Islet precursor cell (in vitro differentiated cells): ENCODE results near the gene SH3GL1.
"Not testable (repeated sequence)": the region's sequence is repeated elsewhere in the genome, so short reads cannot be mapped to it uniquely, and the experiment has no call there.

Experiments used
- DNase-seq: peaks from one replicate; pipeline ENCODE4 v3.0.0-alpha.2; 2018

The SH3GL1 gene

DNA sequence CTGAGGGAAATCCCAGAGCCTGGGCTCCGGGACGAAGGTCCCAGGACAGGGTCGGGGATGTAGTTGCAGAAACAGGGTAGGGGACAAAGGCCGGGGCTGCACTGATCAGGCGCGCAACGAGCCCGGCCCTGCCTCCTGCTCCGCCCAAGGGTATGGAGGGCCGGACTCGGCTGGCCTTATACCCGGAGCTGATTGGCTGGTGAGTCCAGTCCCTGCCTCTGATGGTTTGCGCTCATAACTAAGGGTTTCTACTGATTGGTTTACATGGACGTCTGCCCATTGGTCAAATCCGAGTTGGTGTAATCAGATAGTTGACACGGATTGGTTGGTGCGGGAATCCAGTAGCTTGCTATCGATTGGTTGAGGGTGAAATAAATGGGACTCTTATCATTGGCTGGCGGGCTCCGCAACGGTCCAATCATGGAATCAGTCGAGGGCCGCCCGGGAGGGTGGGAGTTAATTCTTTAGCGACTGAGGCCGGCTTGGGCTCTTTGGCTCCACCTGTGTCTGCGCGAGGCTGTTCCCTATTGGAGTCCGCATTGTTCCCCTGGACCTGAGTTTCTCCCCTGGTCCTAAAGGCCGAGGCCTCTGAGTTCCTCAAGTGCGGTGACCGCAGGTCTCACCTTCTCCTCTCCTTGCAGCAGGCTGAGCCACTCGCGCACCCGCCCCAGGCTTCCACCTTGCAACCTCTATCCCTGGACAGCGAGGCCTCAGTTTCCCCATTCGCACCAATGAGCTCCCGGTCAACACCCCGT lies 57.6 kb downstream of the SH3GL1 start:
- DNase-seq: peak; percentile 99

DNA sequence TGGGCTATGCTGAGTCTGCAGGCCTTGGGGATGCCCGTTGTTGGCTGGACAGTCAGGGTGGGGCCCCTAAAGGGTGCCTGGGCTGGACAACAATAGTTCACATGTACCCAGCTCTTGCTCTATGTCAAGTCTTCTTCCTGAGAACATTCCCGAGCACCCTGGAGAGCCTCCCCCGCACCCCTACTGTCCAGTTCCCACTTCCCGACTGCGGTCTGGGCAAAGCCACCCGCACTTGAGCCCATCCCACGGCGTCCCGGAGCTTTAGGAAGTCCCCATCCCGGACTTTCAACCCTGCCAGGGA lies 58.1 kb downstream of the SH3GL1 start:
- no peak for DNase-seq

DNA sequence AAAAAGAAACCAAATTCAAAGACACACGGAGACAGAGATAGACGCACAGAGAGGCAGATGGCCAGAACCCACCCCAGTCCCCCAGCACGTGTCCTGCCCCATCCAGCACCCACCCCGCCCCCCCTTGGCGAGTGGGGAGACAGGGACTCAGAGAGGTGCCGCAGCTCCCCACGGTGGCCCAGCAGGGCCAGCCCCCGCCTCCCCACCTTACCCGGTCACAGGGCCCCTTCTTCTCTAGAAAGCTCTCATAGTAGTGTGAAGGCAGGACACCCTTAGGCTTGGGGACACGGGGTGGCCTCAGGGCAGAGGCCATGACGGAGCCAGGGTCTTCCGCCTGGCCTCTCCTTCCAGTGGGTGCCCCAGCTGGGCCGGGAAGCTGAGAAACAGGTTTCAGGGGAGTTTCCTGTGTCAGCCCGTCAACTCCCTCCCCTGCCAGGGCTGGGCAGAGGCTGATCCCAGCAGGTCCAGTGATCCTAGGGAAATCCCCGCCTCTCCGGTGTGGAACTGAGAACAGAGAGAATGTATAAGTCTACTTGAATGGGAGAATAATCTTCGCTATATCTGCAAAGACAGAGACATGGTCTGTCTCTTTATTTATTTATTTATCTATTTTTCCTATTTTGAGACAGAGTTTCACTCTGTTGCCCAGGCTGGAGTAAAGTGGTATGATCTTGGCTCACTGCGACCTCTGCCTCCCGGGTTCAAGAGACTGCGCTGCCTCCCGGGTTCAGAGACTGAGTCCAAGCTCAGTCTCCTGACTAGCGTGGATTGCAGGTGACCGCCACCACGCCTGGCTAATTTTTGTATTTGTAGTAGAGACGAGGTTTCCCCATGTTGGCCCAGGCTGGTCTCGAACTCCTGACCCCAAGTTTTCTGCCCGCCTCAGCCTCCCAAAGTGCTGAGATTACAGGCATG lies 61.6 kb downstream of the SH3GL1 start, which contains the start of gene STAP2:
TSS of gene STAP2 (minus strand) at position 387 of the 915 bp plus-strand sequence. CDS start at position 313, 74 bp downstream.
- DNase-seq: peak; percentile 89

GRCh38 chr19:4337906-4338440 lies 62.4 kb downstream of the SH3GL1 start:
- no peak for DNase-seq

GRCh38 chr19:4334929-4335570 lies 65.3 kb downstream of the SH3GL1 start:
- DNase-seq: no peak

- DNase-seq: no peak
These were observed 70.5 kb downstream of the SH3GL1 start for GRCh38 chr19:4329858-4330257.

DNA sequence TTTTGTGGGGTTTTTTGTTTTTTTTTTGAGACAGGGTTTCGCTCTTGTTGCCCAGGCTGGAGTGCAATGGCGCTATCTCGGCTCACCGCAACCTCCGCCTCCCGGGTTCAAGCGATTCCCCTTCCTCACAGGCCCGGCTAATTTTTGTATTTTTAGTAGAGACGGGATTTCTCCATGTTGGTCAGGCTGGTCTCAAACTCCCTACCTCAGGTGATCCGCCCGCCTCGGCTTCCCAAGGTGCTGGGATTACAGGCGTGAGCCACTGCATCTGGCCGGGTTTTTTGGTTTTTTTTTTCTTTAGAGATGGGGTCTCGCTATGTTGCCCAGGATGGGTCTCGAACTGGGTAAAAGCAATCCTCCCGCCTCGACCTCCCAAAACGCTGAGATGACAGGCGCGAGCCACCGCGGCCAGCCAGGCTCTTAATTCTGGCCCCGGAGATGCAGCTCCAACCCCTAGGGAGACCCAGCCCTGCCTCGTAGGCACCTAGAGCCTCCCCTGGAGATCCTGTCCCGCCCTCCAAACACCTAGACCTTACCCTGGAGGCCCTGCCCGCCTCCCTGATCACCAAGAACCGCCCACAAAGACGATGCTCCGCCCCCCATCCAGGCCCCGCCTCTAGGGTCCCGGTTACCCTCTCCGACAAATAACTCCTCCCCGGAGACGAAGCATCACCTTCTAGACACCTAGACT lies 71.2 kb downstream of the SH3GL1 start:
- DNase-seq: not testable (repeated sequence)

DNA sequence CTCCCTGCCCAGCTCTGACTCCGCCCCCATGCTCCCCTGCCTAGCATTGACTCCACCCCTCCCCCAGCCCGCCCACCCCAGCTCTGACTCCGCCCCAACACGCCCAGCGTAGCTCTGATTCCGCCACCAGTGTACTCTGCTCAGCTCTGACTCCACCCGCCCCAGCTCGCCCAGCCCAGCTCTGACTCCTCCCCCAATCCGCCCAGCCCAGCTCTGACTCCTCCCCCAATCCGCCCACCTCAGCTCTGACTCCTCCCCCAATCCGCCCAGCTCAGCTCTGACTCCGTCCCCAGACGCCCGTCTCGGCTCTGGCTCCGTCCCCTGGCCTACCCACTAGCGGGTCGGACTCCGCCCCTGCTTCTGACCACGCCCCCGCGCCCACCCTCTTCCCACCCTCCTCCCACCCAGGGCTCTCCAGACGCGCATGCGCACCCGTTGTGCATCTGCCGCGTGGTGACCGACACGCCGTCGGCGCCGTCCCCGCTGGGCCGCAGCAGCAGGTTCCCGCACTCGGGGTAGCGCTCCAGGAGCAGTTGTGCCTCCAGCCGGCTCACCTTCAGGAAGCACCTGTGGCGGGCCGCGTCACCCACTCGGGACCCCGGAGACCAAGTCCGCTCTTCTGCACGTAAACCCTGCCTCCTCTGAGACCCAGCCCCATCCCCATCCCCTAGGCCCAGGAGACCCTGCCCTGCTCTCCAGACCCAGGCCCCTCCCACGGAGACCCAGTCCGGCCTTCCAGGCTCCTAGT lies 71.9 kb downstream of the SH3GL1 start:
- peak; percentile 98 for DNase-seq

- no peak for DNase-seq
These were observed 72.5 kb downstream of the SH3GL1 start for GRCh38 chr19:4327877-4328242.

- peak; percentile 87 for DNase-seq
These were observed 73.0 kb downstream of the SH3GL1 start for GRCh38 chr19:4327252-4327876.

GRCh38 chr19:4326837-4327251 lies 73.5 kb downstream of the SH3GL1 start:
- peak; percentile 70 for DNase-seq

DNA sequence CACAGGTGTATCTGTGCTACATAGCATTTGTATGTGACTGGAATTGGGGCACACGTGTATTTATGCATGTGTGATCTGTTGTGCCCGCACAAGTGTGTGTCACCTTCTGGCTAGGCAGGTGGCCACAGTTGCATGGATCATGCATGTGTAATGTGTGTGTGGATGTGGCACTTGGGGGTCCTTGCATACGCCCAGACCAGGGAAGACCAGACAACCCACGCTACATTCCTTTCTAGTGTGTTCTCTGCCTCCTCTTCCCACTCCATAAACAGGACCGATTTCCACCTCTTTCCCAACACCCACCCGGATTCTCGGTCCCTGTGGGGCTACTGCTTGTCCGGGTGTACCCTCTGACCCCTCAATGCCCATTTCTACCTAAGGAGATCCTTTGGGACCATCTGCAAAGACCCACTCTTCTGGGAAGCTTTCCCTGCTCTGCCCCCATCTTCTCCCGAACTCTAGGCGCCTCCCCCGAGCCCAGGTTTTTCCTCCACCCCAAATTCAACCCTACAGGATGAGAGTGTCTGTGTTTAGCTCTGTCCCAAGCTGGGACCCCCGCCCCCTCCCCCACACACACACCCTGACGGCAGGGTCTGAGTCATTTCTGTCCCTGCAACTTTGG lies 74.0 kb downstream of the SH3GL1 start:
- no peak for DNase-seq

GRCh38 chr19:4324228-4324627 lies 76.1 kb downstream of the SH3GL1 start:
- no peak for DNase-seq

- DNase-seq: no peak
These were observed 76.7 kb downstream of the SH3GL1 start for GRCh38 chr19:4323692-4324091.

DNA sequence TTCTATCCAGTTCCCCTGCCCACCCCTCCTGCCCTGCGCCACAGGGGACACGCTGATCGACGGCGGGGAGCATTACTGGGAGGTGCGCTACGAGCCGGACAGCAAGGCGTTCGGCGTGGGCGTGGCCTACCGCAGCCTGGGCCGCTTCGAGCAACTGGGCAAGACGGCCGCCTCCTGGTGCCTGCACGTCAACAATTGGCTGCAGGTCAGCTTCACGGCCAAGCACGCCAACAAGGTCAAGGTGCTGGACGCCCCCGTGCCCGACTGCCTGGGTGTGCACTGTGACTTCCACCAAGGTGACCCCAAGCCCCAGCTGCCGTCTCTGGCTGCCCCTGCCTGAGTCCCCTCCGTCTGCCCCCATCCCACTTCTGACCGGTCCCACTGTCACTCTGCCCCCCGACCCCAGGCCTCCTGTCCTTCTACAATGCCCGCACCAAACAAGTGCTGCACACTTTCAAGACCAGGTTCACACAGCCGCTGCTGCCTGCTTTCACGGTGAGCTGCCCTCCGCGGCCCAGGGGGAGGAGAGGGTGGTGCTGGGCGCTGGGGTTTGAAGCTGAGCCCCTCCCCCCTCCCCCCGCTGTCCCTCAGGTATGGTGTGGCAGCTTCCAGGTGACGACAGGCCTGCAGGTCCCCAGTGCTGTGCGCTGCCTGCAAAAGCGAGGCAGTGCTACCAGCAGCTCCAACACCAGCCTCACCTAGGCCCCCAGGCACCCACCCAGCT lies 77.2 kb downstream of the SH3GL1 start:
- no peak for DNase-seq

GRCh38 chr19:4320419-4320818 lies 79.9 kb downstream of the SH3GL1 start:
- DNase-seq: no peak

DNA sequence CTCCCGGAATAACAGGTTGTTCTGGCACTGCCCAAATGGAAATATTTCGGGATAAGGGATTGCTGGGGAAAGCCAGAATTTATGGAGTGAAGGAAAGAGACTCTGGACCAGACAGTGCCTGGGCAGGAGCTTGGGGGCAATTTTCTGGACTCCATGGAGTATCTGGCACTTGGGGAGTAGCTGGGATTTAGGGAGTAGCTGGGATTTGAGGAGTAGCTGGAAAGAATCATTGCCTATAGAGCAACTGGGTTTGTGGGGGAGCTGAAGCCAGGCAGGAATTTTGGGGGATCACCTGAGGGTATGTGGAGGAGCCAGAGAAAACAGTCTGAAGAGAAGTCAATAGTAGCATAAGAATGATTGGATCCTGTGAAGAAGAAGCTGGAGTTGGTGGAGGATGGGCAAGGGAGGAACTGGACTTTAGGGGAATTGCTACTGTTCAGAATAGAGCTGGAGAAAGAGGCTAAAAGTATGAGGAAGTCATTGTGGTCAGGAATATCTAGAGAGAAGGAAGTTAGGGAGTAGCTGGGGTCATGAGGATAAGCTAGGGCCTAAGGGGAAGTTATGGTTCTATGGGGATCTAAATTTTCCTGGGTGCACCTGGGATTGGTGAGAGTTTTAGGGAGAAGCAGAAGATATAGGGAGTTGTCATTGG lies 81.2 kb downstream of the SH3GL1 start:
- DNase-seq: no peak

GRCh38 chr19:4318460-4318859 lies 81.9 kb downstream of the SH3GL1 start:
- no peak for DNase-seq

GRCh38 chr19:4316956-4317355 lies 83.4 kb downstream of the SH3GL1 start:
- DNase-seq: no peak
